Measurements from ENCODE around the gene LSM10. TPM values are rescaled to one million over a fixed set of nuclear protein-coding genes. Genes with fewer than 3 reads are reported as not detected.

The LSM10 gene
- total and polyA plus RNA-seq, 2 experiments from 2014 or later = 10.4 to 80.2 TPM

DNA sequence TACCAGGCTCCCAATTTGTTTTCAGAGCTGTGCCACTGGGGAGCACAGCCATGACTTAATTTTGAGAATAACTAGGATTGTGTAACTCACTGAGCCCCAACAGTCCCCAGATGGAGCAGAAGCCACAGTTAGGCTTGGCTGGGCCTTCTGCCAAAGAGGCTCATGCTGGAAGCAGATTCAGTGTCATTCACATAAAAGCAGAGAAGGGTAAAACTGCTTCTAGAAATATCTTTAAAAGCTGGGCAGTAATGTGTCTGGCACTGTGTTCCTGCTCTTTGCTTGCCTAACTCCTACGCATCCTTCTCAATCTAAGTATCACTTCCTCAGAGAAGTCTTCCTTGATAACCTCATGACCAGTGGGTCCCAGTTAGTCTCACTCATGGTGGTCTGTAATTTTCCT lies 32.3 kb downstream of the LSM10 start:
- DNase-seq = peak; percentile 81

DNA sequence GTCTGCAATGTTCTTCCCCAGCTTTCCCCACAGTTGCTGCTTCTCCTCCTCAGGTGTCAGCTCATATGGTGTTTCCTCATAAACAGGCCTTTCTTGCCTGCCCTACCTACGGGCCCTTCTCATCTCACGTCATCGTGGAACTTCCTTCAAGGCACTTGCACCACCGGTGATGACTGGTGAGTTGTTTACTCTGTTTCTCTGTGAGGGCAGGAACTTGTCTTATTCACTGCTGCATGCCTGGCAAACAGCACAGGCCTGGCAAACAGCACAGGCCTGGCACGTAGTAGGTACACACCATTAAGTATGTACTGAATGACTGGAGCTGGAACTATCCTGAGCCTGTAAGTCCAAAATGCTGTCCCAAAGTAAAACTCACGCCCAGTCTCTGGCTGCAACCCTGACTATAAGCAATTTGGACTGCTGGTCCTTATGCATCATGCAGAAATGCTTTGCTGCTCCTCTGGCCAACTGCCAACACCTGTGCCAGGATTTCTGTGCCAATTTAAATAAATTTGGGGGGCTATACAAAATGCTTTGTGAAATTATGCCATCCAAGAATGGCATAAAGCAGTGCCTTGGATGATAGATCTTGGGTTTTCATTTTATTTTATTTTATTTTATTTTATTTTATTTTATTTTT lies 37.7 kb downstream of the LSM10 start:
- peaks cover 1% of the 10 kb centered on the region for H3K4me1 ChIP-seq (ENCODE audit: insufficient read depth)
- in situ Hi-C loops (cut with MboI) = no loop called here
- no peak overlapping the region for H2AFZ ChIP-seq
- no peaks in the 10 kb centered on the region for H4K20me1 ChIP-seq (ENCODE audit: insufficient read depth)
- TF ChIP-seq EZH2 (IDR thresholded peaks at IDR 0.05; ENCODE audit: insufficient read depth, poor library complexity, severe bottlenecking) (no peak), EZH2phosphoT487 (IDR thresholded peaks at IDR 0.05; ENCODE audit: insufficient read depth, low read depth) (no peak)
- H3F3A ChIP-seq (ENCODE audit: insufficient read depth) = peaks cover under 1% of the 10 kb centered on the region; the same call in 1 of the 2 replicates
- peak; percentile 8 for DNase-seq
- H3K4me2 ChIP-seq (ENCODE audit: unreplicated experiment) = no peak overlapping the region
- H3K4me3 ChIP-seq = no peak overlapping the region
- peaks cover 19% of the 10 kb centered on the region; the same call in 1 of the 2 replicates for H3K36me3 ChIP-seq (ENCODE audit: low read depth)
- WGBS, 2 experiments (ENCODE audit: low coverage in 1 of 2, low lambda C conversion rate in 2 of 2, missing lambda C conversion rate in 2 of 2) = 80 to 82% methylated on average over 6 of the region's 6 CpGs
- no peaks in the 10 kb centered on the region for H3K9me3 ChIP-seq (ENCODE audit: low read depth)
- H3K79me2 ChIP-seq (ENCODE audit: insufficient read depth) = peaks cover 76% of the 10 kb centered on the region
- H3K9me2 ChIP-seq (ENCODE audit: insufficient read depth) = no peaks in the 10 kb centered on the region
- no peak overlapping the region for H3K27ac ChIP-seq
- H3K27me3 ChIP-seq (replicated peaks; ENCODE audit: insufficient read depth) = no peaks in the 10 kb centered on the region
- H3K9ac ChIP-seq = no peak overlapping the region

More for the DNA sequence above, 32.3 kb downstream of the LSM10 start:
- Histone ChIP-seq H3K27ac (peak overlapping the region; percentile 48), H3K36me3 (ENCODE audit: low read depth) (peaks cover 12% of the 10 kb centered on the region; the same call in 1 of the 2 replicates), H4K20me1 (ENCODE audit: insufficient read depth) (no peaks in the 10 kb centered on the region), H3K4me3 (no peak overlapping the region), H3F3A (ENCODE audit: insufficient read depth) (peaks cover 11% of the 10 kb centered on the region), H3K9me3 (ENCODE audit: low read depth) (no peaks in the 10 kb centered on the region), H3K4me2 (ENCODE audit: unreplicated experiment) (peak overlapping the region; percentile 35), H2AFZ (no peak overlapping the region), H3K79me2 (ENCODE audit: insufficient read depth) (peaks cover 91% of the 10 kb centered on the region), H3K9me2 (ENCODE audit: insufficient read depth) (no peaks in the 10 kb centered on the region), H3K9ac (peak overlapping the region; percentile 0; the same call in 1 of the 2 replicates), H3K27me3 (replicated peaks; ENCODE audit: insufficient read depth) (no peaks in the 10 kb centered on the region), H3K4me1 (ENCODE audit: insufficient read depth) (peaks cover 17% of the 10 kb centered on the region)
- TF ChIP-seq EZH2 (IDR thresholded peaks at IDR 0.05; ENCODE audit: insufficient read depth, poor library complexity, severe bottlenecking) = no peak
- TF ChIP-seq EZH2phosphoT487 (IDR thresholded peaks at IDR 0.05; ENCODE audit: insufficient read depth, low read depth) = no peak
- 18 to 22% methylated on average over 1 of the region's 1 CpG for WGBS, 2 experiments (ENCODE audit: low coverage in 1 of 2, low lambda C conversion rate in 2 of 2, missing lambda C conversion rate in 2 of 2)
- in situ Hi-C loops (cut with MboI) = no loop called here

GRCh38 chr1:36359383-36359782 lies 38.3 kb downstream of the LSM10 start:
- no peaks in the 10 kb centered on the region for H3K4me1 ChIP-seq (ENCODE audit: insufficient read depth)
- no peaks in the 10 kb centered on the region for H3K9me2 ChIP-seq (ENCODE audit: insufficient read depth)
- no peak overlapping the region for H3K4me2 ChIP-seq (ENCODE audit: unreplicated experiment)
- H4K20me1 ChIP-seq (ENCODE audit: insufficient read depth) = no peaks in the 10 kb centered on the region
- H2AFZ ChIP-seq = no peak overlapping the region
- H3K9me3 ChIP-seq (ENCODE audit: low read depth) = no peaks in the 10 kb centered on the region
- peaks cover 21% of the 10 kb centered on the region; the same call in 1 of the 2 replicates for H3K36me3 ChIP-seq (ENCODE audit: low read depth)
- H3K27ac ChIP-seq = no peak overlapping the region
- WGBS, 2 experiments (ENCODE audit: low coverage in 1 of 2, low lambda C conversion rate in 2 of 2, missing lambda C conversion rate in 2 of 2) = 97 to 98% methylated on average over 5 of the region's 5 CpGs
- H3K9ac ChIP-seq = no peak overlapping the region
- H3K79me2 ChIP-seq (ENCODE audit: insufficient read depth) = peaks cover 74% of the 10 kb centered on the region
- no peak for DNase-seq
- no peak overlapping the region for H3K4me3 ChIP-seq
- in situ Hi-C loops (cut with MboI) = no loop called here
- no peaks in the 10 kb centered on the region for H3K27me3 ChIP-seq (replicated peaks; ENCODE audit: insufficient read depth)
- no peak for TF ChIP-seq EZH2phosphoT487 (IDR thresholded peaks at IDR 0.05; ENCODE audit: insufficient read depth, low read depth)
- no peak for TF ChIP-seq EZH2 (IDR thresholded peaks at IDR 0.05; ENCODE audit: insufficient read depth, poor library complexity, severe bottlenecking)
- H3F3A ChIP-seq (ENCODE audit: insufficient read depth) = no peaks in the 10 kb centered on the region

DNA sequence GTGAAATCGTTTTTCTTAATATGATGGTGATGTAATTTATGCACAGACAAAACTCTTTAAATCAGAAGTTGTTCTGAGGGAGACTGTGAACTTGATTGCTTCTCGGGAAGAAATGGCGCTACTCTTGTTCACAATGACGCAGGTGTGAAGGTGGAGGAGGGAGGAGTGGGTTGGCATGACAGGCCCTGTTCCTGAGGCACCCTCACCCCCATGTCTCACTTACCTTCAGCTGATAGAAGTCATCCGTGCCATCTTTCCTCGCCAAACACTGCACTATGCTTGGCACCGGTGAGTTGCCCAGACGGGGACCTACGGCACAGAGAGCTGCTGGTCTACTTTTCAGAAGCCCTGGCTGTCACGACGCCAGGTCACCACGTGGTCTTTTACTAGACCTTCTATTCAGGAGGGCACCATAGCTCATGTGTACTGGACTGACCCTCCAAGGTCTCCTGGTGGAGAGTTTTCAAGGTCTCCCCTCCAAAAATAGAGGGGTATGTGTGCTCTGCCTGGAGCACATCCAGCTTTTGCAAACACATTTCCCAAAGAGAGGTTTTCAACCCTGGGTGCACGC lies 39.1 kb downstream of the LSM10 start:
- TF ChIP-seq EZH2phosphoT487 (IDR thresholded peaks at IDR 0.05; ENCODE audit: insufficient read depth, low read depth) = no peak
- no peak for TF ChIP-seq EZH2 (IDR thresholded peaks at IDR 0.05; ENCODE audit: insufficient read depth, poor library complexity, severe bottlenecking)
- H3F3A ChIP-seq (ENCODE audit: insufficient read depth) = 0 out of 2 replicates have a peak, but pooled peaks cover 6% of the 10 kb centered on the region
- peaks cover 26% of the 10 kb centered on the region; the same call in 1 of the 2 replicates for H3K36me3 ChIP-seq (ENCODE audit: low read depth)
- 89 to 90% methylated on average over 13 of the region's 13 CpGs for WGBS, 2 experiments (ENCODE audit: low coverage in 1 of 2, low lambda C conversion rate in 2 of 2, missing lambda C conversion rate in 2 of 2)
- no peaks in the 10 kb centered on the region for H3K9me2 ChIP-seq (ENCODE audit: insufficient read depth)
- no peaks in the 10 kb centered on the region for H4K20me1 ChIP-seq (ENCODE audit: insufficient read depth)
- H3K27me3 ChIP-seq (replicated peaks; ENCODE audit: insufficient read depth) = no peaks in the 10 kb centered on the region
- H2AFZ ChIP-seq = no peak overlapping the region
- in situ Hi-C loops (cut with MboI) = no loop called here
- H3K27ac ChIP-seq = no peak overlapping the region
- peaks cover 66% of the 10 kb centered on the region for H3K79me2 ChIP-seq (ENCODE audit: insufficient read depth)
- no peak overlapping the region for H3K4me2 ChIP-seq (ENCODE audit: unreplicated experiment)
- no peaks in the 10 kb centered on the region for H3K9me3 ChIP-seq (ENCODE audit: low read depth)
- H3K9ac ChIP-seq = no peak overlapping the region
- H3K4me1 ChIP-seq (ENCODE audit: insufficient read depth) = peaks cover 2% of the 10 kb centered on the region
- no peak for DNase-seq
- no peak overlapping the region for H3K4me3 ChIP-seq

Measured in GM23248 (cell line).